Thoracic aorta (tissue), 2 donors: ENCODE data around the gene RNF17. TPM values are rescaled to one million over a fixed set of nuclear protein-coding genes. Genes with fewer than 3 reads are reported as not detected.

Source experiments
- ATAC-seq: fragments of 150-250 bp; one replicate; pipeline ENCODE4 v1.8.0; 2017; ENCODE audit warnings: low read depth; ENCODE audit not compliant: insufficient number of reproducible peaks, low FRiP score
- DNase-seq: peaks from one replicate; pipeline ENCODE4 v3.0.0-alpha.2; 2020; ENCODE audit warnings: low spot score
- H3K27ac ChIP-seq, 2 donors: fragments of 200-600 bp; sonication (generic); 1 replicate in 1 of 2; 2 replicates in 1 of 2; pipeline ENCODE4 v1.5.1; 2016; ENCODE audit warnings: mild to moderate bottlenecking in 2 of 2, moderate library complexity in 2 of 2
- H3K27me3 ChIP-seq: fragments of 200-600 bp; sonication (generic); replicated peaks from 2 replicates; pipeline ENCODE4 v1.6.0; 2016; ENCODE audit warnings: mild to moderate bottlenecking; ENCODE audit not compliant: insufficient read depth
- H3K36me3 ChIP-seq: fragments of 200-600 bp; sonication (generic); one replicate; pipeline ENCODE4 v1.5.1; 2016
- H3K4me1 ChIP-seq, 2 donors: fragments of 200-600 bp; sonication (generic); 1 replicate in 1 of 2; 2 replicates in 1 of 2; pipeline versions ENCODE4 v1.5.1 to v1.6.0; 2016; ENCODE audit warnings: low read depth in 2 of 2, mild to moderate bottlenecking in 1 of 2; ENCODE audit not compliant: control insufficient read depth in 1 of 2
- H3K4me3 ChIP-seq: fragments of 200-600 bp; sonication (generic); 2 replicates; pipeline ENCODE4 v1.5.1; 2016; ENCODE audit warnings: mild to moderate bottlenecking
- H3K9me3 ChIP-seq: fragments of 200-600 bp; sonication (generic); 2 replicates; pipeline ENCODE4 v1.5.1; 2016
- total RNA-seq, 2 donors: library from RNA; depleted of rRNA; stranded (reverse); fragments of >200 nt; gene quantifications; one replicate each; pipeline versions ENCODE4 v1.1.0 to v1.2.3, GENCODE V29; 2016
- TF ChIP-seq, protein P1 (sequence below): fragments of 200-600 bp; sonication (generic); IDR thresholded peaks from one replicate; pipeline ENCODE4 v1.5.1; 2019; ENCODE audit warnings: antibody characterized with exemption

RNF17 gene
- total RNA-seq, 2 donors from 2014 or later, result not detected

DNA sequence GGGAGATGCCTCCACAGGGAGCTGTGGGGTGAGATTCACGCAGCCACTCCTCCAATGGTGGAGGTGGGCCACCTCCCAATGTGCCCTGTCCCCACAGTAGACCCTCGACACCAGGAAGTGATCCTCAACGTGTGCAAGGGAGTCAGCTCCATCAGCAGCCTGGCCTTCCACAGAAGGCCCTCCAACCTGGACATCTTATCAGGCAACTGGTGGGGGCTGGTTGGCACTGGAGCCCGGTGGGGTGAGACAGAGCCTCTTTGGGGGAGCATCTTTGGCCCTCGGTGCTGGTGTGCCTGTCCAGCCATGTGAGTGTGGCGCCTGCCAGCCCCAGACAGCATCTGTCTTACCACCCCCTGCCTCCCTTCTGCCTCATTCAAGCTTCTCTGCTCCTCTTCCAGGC lies 19.7 kb upstream of the RNF17 start:
- Histone ChIP-seq H3K4me1 (peaks cover 6 to 24% of the 10 kb centered on the region in 2 donors), H3K36me3 (no peaks in the 10 kb centered on the region), H3K27me3 (no peaks in the 10 kb centered on the region), H3K27ac (no peak overlapping the region), H3K9me3 (no peaks in the 10 kb centered on the region), H3K4me3 (no peak overlapping the region)
- ATAC-seq (no peak), DNase-seq (no peak)
- TF ChIP-seq, protein P1, sequence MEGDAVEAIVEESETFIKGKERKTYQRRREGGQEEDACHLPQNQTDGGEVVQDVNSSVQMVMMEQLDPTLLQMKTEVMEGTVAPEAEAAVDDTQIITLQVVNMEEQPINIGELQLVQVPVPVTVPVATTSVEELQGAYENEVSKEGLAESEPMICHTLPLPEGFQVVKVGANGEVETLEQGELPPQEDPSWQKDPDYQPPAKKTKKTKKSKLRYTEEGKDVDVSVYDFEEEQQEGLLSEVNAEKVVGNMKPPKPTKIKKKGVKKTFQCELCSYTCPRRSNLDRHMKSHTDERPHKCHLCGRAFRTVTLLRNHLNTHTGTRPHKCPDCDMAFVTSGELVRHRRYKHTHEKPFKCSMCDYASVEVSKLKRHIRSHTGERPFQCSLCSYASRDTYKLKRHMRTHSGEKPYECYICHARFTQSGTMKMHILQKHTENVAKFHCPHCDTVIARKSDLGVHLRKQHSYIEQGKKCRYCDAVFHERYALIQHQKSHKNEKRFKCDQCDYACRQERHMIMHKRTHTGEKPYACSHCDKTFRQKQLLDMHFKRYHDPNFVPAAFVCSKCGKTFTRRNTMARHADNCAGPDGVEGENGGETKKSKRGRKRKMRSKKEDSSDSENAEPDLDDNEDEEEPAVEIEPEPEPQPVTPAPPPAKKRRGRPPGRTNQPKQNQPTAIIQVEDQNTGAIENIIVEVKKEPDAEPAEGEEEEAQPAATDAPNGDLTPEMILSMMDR, result no peak

DNA sequence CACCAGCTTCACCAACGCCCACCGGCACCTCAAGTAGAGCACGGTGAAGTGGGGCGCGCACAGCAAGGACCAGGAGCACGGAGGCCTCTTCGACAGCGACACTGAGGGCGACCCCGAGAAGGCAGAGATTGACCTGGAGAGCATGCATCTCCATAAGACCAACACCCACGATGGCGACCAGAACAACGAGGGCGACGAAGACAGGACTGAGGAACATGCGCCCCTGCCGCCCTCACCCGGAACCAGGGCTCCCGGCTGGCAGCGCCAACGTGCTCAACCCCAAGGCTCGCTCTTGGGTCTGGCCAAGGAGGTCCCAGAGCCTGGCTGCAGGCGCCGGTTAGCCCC lies 18.5 kb upstream of the RNF17 start:
- Histone ChIP-seq H3K27ac (no peak overlapping the region), H3K36me3 (no peaks in the 10 kb centered on the region), H3K27me3 (no peaks in the 10 kb centered on the region), H3K9me3 (no peaks in the 10 kb centered on the region), H3K4me3 (no peak overlapping the region), H3K4me1 (peaks cover 6 to 24% of the 10 kb centered on the region in 2 donors)
- DNase-seq, result no peak
- no peak for ATAC-seq
- TF ChIP-seq, protein P1, result no peak

DNA sequence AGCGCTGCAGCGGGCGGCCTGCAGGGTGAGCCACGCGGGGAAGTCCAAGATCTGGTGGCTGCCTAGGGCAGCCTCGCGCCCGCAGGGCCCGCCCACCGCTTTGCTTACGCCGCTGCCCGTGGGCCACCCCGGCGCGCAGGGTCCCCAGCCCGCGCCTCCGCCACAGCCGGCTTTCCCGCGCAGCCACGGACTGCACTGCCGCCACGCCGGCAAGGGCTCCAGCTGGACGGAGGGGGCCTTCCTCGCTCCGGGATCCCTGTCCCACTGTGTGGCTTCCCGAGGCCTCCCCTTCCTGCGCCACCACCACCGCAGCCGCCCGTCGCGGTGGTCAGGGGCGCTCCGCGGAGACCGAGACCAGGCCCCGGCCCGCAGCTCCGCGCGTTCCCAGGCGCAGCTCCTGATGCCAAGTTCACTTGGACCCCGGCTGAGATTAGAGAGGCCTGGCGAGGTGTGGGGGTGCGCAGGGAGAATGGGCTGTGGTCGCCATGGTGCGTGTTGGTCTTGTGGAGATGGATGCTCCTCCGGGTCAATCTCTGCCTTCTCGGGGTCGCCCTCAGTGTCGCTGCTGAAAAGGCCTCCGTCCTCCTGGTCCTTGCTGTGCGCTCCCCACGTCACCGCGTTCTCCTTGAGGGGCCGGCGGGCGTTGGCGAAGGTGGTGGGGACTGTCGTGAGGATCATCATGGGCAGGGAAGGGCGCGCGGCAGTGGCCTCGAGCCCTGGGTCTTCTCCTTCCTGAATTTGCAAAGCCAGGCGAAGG lies 17.9 kb upstream of the RNF17 start:
- TF ChIP-seq, protein P1, result no peak
- ATAC-seq (no peak), DNase-seq (no peak)
- no peaks in the 10 kb centered on the region for H3K36me3 ChIP-seq
- H3K27ac ChIP-seq, result no peak overlapping the region
- H3K27me3 ChIP-seq, result no peaks in the 10 kb centered on the region
- H3K4me1 ChIP-seq, result peaks cover 6 to 24% of the 10 kb centered on the region in 2 donors
- H3K9me3 ChIP-seq, result no peaks in the 10 kb centered on the region
- peak overlapping the region; percentile 53 for H3K4me3 ChIP-seq

DNA sequence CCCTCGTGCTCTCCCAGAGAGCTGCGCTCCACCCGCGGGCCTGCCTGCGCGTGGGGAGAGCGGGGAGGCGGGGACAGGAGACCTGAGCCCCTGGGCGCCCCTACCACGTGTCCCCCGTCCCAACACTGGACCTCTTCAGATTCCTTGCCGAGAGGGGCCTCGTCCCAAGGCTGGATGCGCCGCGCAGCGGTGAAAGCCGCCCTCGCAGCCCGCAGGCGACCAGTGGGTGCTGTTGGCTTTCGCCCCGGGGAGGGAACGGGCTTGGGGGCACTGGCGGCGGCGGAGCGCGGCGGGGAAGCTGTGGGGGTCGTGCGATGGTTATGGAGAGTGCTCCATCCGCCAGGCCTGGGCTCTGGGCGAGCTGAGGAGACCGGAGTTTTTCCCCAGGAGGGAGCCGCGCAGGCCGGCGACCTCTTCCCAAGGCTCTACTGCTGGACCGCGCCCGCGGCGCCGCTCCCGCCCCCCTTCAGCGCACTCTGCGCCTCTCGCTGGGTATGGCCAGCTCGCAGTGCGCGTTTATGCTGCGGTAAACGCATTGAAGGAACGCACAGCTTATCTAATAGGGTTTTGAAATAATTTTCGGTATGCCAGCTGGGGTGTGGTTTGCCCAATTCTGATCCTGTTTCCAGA lies 17.2 kb upstream of the RNF17 start:
- Histone ChIP-seq H3K4me1 (peaks cover 6 to 24% of the 10 kb centered on the region in 2 donors), H3K36me3 (no peaks in the 10 kb centered on the region), H3K27me3 (no peaks in the 10 kb centered on the region), H3K27ac (no peak overlapping the region), H3K9me3 (no peaks in the 10 kb centered on the region), H3K4me3 (peak overlapping the region; percentile 53)
- ATAC-seq (no peak), DNase-seq (no peak)
- TF ChIP-seq, protein P1, result no peak

DNA sequence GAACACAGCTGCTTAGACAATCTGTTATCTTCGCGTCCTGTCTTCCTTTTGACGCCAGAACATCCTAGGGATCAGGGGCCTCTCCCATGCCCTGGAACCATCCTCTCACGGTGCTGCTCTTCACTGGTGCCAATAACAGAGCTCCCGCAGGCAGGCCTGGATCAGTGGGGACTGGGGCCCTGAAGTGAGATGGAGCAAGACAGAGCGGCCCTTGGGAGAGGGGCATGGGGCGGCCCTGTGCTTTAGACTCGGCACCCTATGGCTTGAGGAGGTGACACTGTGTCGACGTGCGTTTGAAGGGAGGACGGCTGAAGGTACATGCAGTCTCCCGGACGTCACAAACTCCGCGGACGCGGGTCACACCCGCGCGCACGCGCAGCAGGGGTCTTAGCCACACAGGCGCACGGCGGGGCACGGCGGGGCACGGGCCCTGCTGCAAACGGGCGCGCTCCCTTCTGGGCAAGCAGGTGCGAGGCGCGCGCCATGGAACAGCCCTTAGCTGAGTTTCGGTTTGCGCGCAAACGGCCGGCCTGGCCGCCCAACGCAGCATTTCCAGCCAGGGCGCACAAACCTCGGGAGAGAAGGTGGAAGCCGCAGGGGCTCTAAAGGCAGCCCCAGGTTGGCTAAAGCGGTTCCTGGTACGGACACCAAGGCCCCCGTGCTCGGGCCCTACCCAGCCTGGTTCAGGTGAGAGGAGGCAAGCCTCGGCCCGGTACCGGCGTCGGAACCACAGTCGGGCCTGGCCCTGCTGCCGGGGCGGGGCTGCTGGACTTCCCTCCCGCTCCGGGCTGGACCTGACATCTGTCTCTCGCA lies 16.5 kb upstream of the RNF17 start:
- Histone ChIP-seq H3K36me3 (no peaks in the 10 kb centered on the region), H3K27ac (no peak overlapping the region), H3K9me3 (no peaks in the 10 kb centered on the region), H3K4me1 (peaks cover 6 to 24% of the 10 kb centered on the region in 2 donors), H3K27me3 (no peaks in the 10 kb centered on the region), H3K4me3 (peak overlapping the region; percentile 53)
- TF ChIP-seq, protein P1, result no peak
- ATAC-seq, result no peak
- no peak for DNase-seq
